HG02588 (cell line): Measurements from ENCODE around the gene RHOG.
A peak's percentile ranks its signal among the peaks of the same experiment; 100 is the strongest.
"Not testable (repeated sequence)": the region's sequence is repeated elsewhere in the genome, so short reads cannot be mapped to it uniquely, and the experiment has no call there.

Experiments used
- ATAC-seq: cut with Tn5 transposase; IDR thresholded peaks from one replicate; pipeline ENCODE4 v1.9.1; 2021; ENCODE audit warnings: mild to moderate bottlenecking, moderate library complexity; ENCODE audit not compliant: unreplicated experiment

RHOG gene

DNA sequence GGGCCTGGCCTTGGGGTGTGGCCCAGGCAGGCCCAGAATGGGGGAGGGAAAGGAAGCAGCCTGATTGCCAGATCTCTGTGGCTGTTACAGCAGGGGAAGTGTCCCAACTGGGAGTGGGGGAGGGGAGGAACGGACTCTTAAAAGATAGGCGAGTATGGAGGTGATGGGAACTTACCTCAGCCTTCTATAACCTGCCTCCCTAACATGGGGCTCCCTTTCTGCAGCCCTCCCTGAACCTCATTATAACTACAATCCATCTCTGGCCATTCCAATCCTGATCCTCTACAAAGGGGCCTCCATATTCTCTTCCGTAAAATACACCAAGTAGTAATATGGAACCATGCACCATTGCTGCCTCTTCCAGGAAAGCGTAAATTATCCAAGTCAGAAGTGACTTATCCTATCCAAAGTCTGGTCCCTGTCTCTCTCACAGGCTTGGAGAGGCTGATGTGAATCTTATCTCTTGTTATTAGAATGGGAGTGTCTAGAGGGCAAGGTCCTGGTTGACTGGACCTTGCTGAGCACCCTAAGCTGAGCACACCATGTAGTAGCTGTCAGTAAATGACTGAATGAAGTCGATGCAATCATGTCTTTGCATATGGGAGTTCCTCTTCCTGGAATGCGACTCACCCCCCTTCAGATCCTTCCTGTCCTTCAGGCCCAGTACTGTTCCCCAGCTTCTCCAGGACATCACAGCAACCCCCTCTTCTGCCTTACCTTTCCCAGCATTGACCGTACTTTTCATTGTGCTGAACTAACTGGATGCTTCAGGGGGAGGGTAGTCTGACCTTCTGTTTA, 5.9 kb downstream of the RHOG start:
- ATAC-seq: no peak

DNA sequence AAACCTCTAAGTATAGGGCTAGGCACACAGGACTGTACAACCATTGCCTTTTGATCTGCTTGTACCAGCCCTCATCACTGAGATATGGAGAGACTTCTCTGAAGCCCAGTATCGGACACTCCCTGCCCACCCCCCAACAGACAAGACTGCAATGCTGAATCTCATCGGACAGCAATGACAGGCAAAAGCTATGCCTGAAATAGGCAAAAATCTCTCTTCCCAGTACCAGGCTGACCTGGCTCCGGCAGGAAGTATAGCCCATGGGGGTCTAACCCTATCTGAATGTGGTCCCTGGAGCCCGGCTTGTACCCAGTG, 6.5 kb downstream of the RHOG start:
- no peak for ATAC-seq

DNA sequence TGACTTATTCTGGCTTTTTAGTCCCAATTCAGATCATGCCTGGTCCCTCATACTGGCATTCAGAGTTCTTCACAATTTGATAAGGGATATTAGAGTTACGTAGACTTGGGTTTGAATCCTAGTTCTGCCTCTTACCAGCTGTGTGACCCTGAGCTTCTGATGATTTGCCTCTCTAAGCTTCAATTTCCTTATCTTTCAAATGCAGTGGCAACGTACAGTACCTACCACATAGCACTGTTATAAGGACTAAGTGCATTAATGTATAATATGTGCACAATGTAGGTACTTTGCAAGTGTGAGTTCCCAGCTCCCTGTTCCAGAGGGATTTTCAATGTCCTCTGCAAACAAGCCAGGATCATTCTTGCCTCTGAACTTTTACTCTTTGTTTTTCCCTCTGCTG, 7.3 kb downstream of the RHOG start:
- no peak for ATAC-seq

DNA sequence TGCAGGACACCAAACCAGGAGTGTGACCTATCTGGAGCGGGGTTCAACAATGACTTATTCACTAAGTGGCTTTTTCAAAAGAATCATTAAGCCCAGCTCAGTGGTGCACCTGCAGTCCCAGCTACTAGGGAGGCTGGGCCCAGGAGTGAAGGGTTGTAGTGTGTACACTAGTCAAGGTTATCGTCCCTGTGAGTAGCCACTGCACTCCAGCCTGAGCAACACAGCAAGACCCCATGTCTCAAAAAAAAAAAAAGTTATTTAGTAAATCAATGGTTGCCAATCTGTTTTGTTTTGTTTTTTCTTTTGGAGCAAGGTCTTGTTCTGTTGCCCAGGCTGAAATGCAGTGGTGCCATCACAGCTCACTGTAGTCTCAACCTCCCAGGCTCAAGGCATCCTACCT, 7.9 kb downstream of the RHOG start:
- ATAC-seq: no peak

DNA sequence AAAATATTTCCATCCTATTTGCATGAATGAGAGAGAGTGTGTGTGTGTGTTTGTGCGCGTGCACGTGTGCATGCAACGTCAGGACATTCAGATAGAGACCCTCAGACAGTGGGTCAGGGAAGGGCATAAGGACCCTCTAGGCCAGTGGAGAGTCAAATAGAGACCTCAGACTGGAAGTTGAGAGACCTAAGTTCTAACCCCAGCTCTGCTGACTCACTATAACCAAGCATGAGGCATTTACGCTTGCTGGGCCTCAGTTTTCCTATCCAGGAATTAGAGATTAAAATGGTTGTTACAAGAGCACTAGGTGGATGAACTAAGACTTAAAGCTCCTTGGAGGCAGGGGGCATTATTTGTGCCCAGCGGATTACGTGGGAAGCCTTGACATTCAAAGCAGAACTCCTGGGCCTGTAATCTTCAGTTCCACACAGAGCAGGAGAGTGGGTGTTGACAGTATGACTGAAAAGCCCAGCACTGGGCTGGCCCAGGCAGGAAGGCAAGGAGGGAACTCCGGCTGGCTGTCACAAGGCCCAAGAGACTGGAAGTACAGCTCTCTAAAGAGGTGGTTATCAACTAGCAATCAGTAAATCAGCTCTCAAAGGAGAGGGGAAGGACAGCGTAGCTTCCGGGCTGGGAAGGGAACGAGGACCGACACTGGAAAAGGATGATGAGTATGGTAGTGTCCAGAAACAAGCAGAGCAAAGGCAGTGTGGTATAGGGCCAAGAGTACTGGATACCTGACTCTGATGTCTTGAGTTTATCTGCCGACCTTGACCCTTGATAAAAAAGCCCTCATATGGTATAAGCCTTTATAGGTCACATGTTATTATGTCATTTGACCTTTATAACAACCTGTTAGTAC, 9.2 kb downstream of the RHOG start:
- no peak for ATAC-seq

DNA sequence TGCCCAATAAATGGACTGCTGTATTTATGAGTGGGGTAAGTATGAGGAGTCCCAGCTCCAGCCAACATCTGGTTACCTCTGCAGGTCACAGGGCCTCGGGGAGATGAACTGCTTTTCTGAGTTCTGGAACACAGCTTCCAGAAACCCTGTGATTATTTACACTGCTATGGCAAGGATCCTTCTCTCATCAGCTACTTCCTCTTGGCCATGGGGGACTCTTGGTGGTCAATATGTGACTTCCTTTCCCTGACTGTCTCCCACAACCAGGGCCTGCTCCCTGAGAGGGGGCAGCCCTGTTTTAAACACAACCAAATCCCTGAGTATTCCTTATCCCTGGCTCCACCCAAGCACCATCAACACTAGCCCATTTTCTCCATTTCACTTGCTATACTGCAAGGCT, 10.0 kb downstream of the RHOG start:
- no peak for ATAC-seq

DNA sequence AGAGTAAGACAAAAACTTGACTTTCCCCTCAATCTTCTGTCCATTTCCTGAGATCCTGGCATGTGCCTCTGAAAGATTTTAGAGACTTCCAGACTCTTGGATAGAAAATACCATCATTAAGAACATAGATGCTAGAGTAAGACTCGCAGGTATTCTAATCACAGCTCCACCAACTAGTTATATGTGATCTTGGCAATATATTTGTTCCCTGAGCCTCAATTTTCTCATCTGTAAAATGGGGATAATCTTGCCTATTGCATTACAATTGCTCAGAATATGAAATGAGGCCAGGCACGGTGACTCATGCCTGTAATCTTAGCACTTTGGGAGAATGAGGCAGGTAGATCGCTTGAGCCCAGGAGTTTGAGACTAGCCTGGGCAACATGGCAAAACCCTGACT, 10.7 kb downstream of the RHOG start:
- no peak for ATAC-seq

DNA sequence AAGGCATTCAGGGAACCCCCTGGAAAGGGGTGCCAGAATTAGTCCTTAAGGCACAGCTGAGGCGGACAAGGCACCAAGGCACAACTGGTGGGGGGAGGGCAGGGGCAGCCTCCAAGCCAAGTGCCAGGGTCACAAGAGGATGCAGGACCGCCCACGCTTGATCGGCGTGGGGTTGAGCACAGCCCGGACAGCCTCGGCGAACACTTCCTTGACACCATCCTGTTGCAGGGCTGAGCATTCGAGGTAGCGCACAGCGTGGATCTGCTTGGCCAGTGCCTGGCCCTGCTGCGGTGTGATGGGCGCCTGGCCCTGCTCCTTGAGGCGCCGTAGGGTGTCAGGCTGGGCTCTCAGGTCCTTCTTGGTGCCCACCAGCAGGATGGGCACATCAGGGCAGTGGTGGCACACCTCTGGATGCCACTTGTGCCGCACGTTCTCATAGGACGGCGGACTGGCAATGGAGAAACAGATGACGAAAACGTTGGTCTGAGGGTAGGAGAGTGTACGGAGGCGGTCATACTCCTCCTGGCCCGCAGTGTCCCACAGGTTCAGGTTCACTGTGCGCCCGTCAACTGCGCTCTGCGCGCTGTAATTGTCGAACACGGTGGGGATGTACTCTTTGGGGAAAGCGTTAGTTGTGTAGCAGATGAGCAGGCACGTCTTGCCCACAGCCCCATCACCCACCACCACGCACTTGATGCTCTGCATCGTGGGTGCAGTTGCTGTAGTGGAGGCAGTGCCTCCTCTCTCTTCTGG, 13.1 kb downstream of the RHOG start:
- no peak for ATAC-seq

DNA sequence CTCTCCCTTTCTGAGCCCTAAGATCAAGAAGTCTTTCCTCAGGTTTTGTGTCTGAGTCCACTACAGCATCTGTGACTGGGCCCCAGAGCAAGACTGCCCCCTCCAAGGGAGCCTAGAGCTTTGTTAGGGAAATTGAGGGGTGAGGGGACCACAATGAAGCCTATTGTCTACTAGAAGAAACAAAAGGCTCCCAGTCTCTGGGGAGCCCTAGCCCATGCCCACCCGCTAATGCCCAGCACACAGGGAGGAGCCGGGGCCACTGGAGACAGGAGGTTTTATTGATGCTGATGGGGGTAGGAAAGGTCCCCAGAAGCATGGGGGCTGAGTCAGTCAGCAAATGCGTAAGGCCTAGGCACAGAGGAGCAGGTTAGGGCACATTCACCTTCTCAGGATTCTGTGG, 14.0 kb downstream of the RHOG start:
- no peak for ATAC-seq

DNA sequence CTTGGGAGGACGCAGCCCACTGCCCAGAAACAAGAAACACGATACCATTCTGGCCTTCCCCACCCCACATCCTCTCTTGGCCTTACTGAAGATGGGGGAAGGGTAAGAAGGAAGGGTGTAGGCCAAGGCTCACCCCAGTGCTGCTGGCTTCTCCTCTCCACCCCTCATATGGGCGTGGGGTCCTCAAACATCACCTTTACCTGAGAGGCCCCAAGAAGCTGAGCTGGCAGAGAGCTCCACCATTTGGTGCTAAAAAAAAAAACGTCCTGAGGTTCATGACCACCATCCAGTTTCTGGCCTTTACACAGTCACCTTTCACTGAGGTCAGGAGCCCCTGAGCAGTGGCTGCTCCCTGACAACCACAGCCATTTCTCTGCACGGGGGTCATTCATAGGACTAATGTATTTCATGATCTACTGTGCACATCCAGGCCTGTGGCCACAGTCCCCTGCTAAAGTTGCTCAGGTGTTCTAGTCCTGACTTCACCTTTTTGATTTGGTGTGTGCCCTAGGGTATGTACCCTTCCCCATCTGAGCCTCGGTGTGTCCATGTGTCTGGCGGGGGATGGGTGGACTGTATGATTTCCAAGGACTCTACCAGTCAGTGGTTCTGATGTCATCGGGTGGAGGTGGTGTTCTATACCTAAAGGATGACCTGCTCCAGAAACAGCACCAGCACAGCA, 15.1 kb downstream of the RHOG start:
- no peak for ATAC-seq

DNA sequence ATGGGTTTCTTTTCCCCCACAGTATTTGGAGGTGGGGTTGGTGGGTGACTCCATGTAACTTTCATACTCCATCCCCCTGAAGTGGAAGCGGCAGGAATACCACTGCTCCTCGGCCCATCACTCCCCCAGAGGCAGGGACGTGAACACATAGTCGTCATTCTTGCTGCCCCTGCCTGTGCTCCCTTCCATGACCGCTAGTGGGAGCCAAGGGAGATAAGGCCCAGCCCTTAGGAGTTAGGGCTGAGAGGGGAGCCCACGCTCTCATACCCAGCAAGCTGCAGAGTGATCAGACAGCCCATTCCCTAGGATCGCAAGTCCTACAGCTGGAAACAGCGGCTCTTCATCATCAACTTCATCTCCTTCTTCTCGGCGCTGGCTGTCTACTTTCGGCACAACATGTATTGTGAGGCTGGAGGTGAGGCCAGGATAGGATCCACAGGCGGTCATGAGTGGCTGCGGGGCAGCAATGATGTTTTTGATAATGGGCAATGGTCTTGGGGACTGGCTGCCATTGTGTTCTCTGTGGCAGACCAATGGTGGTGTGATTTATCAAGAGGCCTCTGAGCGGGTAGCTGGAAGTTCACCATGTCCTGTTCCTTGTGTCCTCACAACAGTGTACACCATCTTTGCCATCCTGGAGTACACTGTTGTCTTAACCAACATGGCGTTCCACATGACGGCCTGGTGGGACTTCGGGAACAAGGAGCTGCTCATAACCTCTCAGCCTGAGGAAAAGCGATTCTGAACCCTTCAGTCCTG, 15.9 kb downstream of the RHOG start:
- ATAC-seq: peak; percentile 81

DNA sequence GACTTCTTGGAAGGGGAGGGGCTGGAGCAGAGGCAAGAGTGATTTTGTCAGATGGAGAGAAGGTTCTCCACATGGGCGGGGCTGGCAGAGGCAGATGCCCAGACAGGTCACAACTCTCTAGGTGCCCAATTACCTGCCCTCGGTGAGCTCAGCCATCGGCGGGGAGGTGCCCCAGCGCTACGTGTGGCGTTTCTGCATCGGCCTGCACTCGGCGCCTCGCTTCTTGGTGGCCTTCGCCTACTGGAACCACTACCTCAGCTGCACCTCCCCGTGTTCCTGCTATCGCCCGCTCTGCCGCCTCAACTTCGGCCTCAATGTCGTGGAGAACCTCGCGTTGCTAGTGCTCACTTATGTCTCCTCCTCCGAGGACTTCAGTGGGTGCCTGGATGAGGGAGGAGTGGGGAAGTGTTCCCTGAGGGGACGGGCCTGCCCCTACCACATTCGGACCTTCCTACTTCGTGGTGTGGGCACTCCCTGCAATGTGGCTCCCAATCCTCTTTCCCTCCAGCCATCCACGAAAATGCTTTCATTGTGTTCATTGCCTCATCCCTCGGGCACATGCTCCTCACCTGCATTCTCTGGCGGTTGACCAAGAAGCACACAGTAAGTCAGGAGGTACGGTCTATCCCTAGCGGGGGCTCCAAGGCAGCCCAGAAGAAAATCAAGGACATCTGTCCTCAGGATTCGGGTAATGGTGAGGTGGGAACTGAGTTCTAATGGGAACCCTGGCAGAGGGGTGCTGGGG, 16.8 kb downstream of the RHOG start:
- ATAC-seq: no peak

DNA sequence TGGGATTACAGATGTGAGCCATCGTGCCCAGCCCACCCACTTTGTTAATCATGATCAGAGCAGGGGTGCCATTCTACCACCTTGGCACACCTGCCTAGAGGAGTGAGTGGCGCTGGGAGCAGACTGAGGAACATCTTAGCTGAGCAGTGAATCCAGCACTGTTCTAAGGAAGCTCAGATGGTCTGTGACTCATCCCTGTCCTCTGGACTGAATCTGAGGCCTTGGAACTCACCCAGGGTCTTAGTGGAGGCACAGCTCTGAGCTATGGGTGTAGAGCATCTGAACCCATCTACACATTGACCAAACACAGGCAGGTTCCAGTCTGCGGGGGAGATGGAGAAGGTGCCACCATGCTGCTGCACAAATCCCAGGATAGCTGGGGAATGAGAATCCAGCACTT, 17.5 kb downstream of the RHOG start:
- no peak for ATAC-seq

DNA sequence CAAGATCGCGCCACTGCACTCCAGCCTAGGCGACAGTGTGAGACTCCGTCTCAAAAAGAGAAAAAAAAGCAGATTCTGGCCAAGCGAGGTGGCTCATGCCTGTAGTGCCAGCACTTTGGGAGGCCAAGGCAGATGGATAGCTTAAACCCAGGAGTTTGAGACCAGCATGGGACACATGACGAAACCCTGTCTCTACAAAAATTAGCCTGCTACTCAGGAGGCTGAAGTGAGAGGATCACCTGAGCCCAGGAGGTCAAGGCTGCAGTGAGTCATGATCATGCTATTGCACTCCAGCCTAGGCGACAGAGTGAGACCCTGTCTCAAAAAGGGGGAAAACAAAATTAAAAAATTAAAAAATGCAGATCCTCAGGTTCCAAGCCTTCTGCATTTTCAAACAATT, 18.4 kb downstream of the RHOG start:
- ATAC-seq: no peak

DNA sequence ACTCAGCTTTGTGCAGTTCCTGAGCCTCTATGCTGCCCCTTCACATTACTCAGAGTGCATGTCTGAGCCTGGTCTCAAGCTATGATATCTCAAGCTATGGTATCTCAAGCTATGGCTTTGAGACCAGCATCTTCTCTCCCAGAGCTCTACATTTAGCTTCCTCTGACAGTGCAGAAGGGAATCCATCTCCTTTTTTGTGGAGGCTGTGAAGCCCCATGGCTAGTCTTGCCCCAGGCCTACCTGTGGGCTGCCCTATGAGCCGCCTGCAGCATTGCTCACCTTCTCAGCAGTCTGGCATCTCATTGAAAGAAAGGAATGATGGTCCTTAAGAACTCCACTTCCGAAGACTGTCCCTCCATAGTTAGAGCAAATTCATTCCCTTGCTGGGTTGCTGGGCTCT, 19.8 kb downstream of the RHOG start:
- no peak for ATAC-seq

DNA sequence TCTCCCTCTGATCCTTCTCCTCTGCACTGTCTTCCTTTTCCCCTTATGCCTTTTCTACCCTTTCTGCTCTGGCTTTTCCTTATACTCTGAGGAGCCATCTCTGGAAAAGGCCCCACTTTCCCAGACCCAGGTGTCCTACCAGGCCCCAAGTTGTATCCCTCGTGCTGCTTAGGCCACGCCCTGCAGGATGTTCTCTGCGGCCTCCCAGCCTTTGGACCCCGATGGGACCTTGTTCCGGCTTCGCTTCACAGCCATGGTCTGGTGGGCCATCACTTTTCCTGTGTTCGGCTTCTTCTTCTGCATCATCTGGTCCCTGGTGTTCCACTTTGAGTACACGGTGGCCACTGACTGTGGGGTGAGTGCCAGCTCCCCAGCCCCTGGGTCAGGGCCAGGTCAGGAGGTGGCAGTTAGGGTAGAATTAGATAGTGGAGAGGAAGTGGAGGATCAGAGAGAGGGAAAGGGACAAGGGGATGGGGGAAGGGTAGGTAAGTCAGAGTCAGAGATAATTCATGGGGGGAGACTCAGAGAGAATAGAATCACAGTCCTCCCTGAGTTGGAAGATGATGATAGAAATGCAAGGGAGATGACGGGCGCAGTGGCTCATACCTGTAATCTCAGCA, 23.5 kb downstream of the RHOG start:
- ATAC-seq: no peak

DNA sequence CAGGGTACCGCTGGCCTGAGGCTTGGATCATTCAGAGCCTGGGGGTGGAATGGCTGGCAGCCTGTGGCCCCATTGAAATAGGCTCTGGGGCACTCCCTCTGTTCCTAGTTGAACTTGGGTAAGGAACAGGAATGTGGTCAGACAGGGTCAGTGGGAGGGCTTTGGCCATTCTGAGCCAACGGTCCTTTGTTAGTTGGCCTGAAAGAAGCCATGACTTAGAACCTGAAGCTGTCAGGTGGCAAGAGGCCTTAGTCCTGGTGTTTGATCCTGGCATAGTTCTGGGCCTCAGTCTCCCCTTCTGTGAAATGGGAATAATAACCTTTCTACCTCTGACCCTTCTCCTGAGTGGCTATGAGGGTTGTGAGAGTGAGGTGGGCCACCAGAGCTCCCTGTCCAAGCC, 24.1 kb downstream of the RHOG start:
- ATAC-seq: no peak

DNA sequence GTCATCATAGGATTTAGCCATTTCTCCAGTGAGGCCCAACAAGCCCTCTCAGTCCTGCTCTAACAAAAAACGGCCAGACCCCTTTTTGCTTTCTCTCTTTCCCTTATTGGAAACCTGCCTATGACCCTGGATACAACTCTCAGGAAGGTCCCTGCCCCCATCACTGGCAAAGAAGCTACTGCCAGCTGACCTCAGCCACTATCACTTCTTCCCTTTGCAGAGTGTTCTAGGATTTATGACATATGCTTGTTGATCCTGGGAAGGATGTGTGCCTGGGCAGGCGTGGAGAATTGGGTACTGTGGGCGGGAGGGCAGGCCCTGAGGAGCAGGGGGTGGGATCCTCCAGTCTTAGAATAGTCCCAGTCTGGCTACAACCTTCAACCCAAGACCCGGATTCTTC, 24.9 kb downstream of the RHOG start:
- no peak for ATAC-seq

DNA sequence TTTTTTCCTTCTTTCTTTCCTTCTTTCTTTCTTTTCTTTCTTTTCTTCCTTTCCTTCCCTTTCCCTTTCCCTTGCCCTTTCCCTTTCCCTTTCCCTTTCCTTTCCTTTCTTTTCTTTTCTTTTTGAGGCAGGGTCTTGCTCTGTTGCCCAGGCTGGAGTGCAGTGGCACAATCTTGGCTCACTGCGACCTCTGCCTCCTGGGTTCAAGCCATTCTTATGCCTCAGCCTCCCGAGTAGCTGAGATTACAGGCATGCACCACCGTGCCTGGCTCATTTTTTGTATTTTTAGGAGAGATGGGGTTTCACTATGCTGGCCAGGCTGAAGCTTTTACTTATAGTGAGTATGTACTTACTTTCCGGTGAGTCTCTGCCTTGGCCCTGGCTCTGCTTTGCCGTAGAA, 25.9 kb downstream of the RHOG start:
- ATAC-seq: not testable (repeated sequence)
